Umbilical cord (tissue), 2 donors: ENCODE results near the gene TIGAR. TPM values are rescaled to one million over a fixed set of nuclear protein-coding genes. Genes with fewer than 3 reads are reported as not detected.

ENCODE experiments used
- DNase-seq: peaks from one replicate; pipeline ENCODE4 v3.0.0-alpha.2; 2015; ENCODE audit warnings: low spot score
- total RNA-seq: library from RNA; depleted of rRNA; stranded (reverse); fragments of >200 nt; gene quantifications from one replicate; pipeline ENCODE4 v1.2.3, GENCODE V29; 2014; ENCODE audit warnings: low replicate concordance; ENCODE audit not compliant: insufficient read depth

TIGAR gene
- total RNA-seq, 1 donor from 2014 or later, result 6.3 TPM

- DNase-seq, result no peak
Measured at GRCh38 chr12:4282892-4283511, 38.0 kb upstream of the TIGAR start.

- no peak for DNase-seq
Measured at GRCh38 chr12:4283512-4284255, 37.3 kb upstream of the TIGAR start.

- DNase-seq, result no peak
Measured at GRCh38 chr12:4284306-4284705, 36.7 kb upstream of the TIGAR start.

- DNase-seq, result no peak
Measured at GRCh38 chr12:4285070-4285469, 35.9 kb upstream of the TIGAR start.

- DNase-seq, result no peak
Measured at GRCh38 chr12:4286228-4286627, 34.8 kb upstream of the TIGAR start.

- DNase-seq, result no peak
Measured at GRCh38 chr12:4286771-4287317, 34.2 kb upstream of the TIGAR start.

- no peak for DNase-seq
Measured at GRCh38 chr12:4287325-4288211, 33.4 kb upstream of the TIGAR start.

GRCh38 chr12:4288296-4289131 lies 32.5 kb upstream of the TIGAR start:
- no peak for DNase-seq

- no peak for DNase-seq
Measured at GRCh38 chr12:4289231-4289878, 31.7 kb upstream of the TIGAR start.

GRCh38 chr12:4289998-4290790 lies 30.8 kb upstream of the TIGAR start:
- no peak for DNase-seq

- DNase-seq, result peak; percentile 48
Measured at GRCh38 chr12:4292341-4293073, 28.5 kb upstream of the TIGAR start.

GRCh38 chr12:4293299-4293965 lies 27.6 kb upstream of the TIGAR start:
- peak; percentile 51 for DNase-seq

- no peak for DNase-seq
Measured at GRCh38 chr12:4293966-4294505, 27.0 kb upstream of the TIGAR start.

- DNase-seq, result no peak
Measured at GRCh38 chr12:4296751-4297150, 24.3 kb upstream of the TIGAR start.

- DNase-seq, result no peak
Measured at GRCh38 chr12:4297617-4298016, 23.4 kb upstream of the TIGAR start.

- DNase-seq, result no peak
Measured at GRCh38 chr12:4300883-4301282, 20.1 kb upstream of the TIGAR start.

- no peak for DNase-seq
Measured at GRCh38 chr12:4301932-4302501, 19.0 kb upstream of the TIGAR start.

- no peak for DNase-seq
Measured at GRCh38 chr12:4302881-4303280, 18.1 kb upstream of the TIGAR start.
